Ovary (tissue), 3 donors: ENCODE measurements around the gene RANBP1.

ENCODE experiments used
- EP300 ChIP-seq: sonication (generic); formaldehyde crosslinking; IDR thresholded peaks from one replicate; pipeline ENCODE4 v1.6.1; 2017; ENCODE audit warnings: antibody characterized with exemption
- POLR2A ChIP-seq: fragments of 450-650 bp; IDR thresholded peaks from one replicate; pipeline ENCODE4 v1.6.1; 2017; ENCODE audit warnings: antibody characterized with exemption, mild to moderate bottlenecking, moderate library complexity
- TF ChIP-seq, protein P1 (sequence below), 3 donors: fragments of 450-650 bp in 2 of 3; fragments of 200-600 bp in 1 of 3; IDR thresholded peaks; one replicate each; pipeline versions ENCODE4 v1.5.1 to v1.8.0; 2016 to 2022; ENCODE audit warnings: antibody characterized with exemption in 3 of 3, mild to moderate bottlenecking in 1 of 3
- donor health status: DM: no; HTN: no; CAD: no.

- TF ChIP-seq, protein P1, sequence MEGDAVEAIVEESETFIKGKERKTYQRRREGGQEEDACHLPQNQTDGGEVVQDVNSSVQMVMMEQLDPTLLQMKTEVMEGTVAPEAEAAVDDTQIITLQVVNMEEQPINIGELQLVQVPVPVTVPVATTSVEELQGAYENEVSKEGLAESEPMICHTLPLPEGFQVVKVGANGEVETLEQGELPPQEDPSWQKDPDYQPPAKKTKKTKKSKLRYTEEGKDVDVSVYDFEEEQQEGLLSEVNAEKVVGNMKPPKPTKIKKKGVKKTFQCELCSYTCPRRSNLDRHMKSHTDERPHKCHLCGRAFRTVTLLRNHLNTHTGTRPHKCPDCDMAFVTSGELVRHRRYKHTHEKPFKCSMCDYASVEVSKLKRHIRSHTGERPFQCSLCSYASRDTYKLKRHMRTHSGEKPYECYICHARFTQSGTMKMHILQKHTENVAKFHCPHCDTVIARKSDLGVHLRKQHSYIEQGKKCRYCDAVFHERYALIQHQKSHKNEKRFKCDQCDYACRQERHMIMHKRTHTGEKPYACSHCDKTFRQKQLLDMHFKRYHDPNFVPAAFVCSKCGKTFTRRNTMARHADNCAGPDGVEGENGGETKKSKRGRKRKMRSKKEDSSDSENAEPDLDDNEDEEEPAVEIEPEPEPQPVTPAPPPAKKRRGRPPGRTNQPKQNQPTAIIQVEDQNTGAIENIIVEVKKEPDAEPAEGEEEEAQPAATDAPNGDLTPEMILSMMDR (IDR thresholded peaks at IDR 0.05), result no peak
- TF ChIP-seq POLR2A, result no peak
- TF ChIP-seq EP300, result no peak
These were observed 42.6 kb downstream of the RANBP1 start for GRCh38 chr22:20158391-20159036.
